GM12878 (cell line): Measurements from ENCODE around the gene SSRP1. TPM values are rescaled to one million over a fixed set of nuclear protein-coding genes. Genes with fewer than 3 reads are reported as not detected.

ENCODE experiments used
- ATAC-seq: fragments of 200-7000 bp; cut with Tn5 transposase; 3 replicates; pipeline ENCODE4 v1.9.1; 2020; ENCODE audit warnings: mild to moderate bottlenecking, moderate library complexity
- BruUV-seq: library from RNA; stranded (reverse); fragments of 400-500 nt; replicated peaks from 2 replicates; lab custom pipeline; 2021; lab: Mats Ljungman, UMichigan
- CTCF ChIA-PET: fragments of 300-600 bp; sonication (Branson Sonifier 250); formaldehyde crosslinking; extraction: SDS; loops from one replicate; lab custom pipeline; 2021; ENCODE audit warnings: inconsistent platforms; lab: Yijun Ruan, JAX
- POLR2A ChIA-PET: fragments of 350-600 bp; formaldehyde crosslinking; extraction: SDS; loops from one replicate; lab custom pipeline; 2021; ENCODE audit warnings: inconsistent platforms; lab: Charles Lee
- RAD21 ChIA-PET: fragments of 300-600 bp; sonication (Branson Sonifier 250); formaldehyde crosslinking; loops from one replicate; lab custom pipeline; 2023; ENCODE audit warnings: antibody characterized with exemption; ENCODE audit not compliant: unreplicated experiment; lab: Charles Lee
- SMC1A ChIA-PET: fragments of 300-600 bp; sonication (Branson Sonifier 250); formaldehyde crosslinking; loops from one replicate; lab custom pipeline; 2023; ENCODE audit not compliant: unreplicated experiment, uncharacterized antibody; lab: Charles Lee
- DNase-seq: peaks from one replicate; pipeline ENCODE4 v3.0.0-alpha.2; 2011; ENCODE audit warnings: low read depth, low spot score
- FAIRE-seq: peaks from 3 replicates; lab custom pipeline; 2011; peaks lifted over from hg19 to GRCh38; lab: Jason Lieb, UNC
- H2AFZ ChIP-seq: 2 replicates; pipeline ENCODE4 v1.6.0; 2011; ENCODE audit warnings: low read depth, low read length, control low read depth; ENCODE audit not compliant: control insufficient read depth
- H3K27ac ChIP-seq: 2 replicates; pipeline ENCODE4 v1.5.1; 2011; ENCODE audit warnings: control low read depth; ENCODE audit not compliant: control insufficient read depth, insufficient read depth
- H3K27me3 ChIP-seq, 2 experiments: replicated peaks in 1 of 2; 2 replicates each; pipeline versions ENCODE4 v1.6.0 to v1.6.1; 2011; ENCODE audit warnings: low read length in 1 of 2; ENCODE audit not compliant: control insufficient read depth in 2 of 2, insufficient read depth in 2 of 2
- H3K36me3 ChIP-seq, 2 experiments: 2 replicates each; pipeline ENCODE4 v1.5.1; 2011; ENCODE audit warnings: low read length in 1 of 2; ENCODE audit not compliant: control insufficient read depth in 2 of 2, insufficient read depth in 2 of 2
- H3K4me1 ChIP-seq: 2 replicates; pipeline ENCODE4 v1.6.1; 2011; ENCODE audit warnings: mild to moderate bottlenecking, low read length, moderate library complexity, mixed read lengths; ENCODE audit not compliant: control insufficient read depth, insufficient read depth
- H3K4me2 ChIP-seq: 2 replicates; pipeline ENCODE4 v1.6.0; 2011; ENCODE audit warnings: control low read depth; ENCODE audit not compliant: control insufficient read depth, insufficient read depth
- H3K4me3 ChIP-seq: fragments of 200-600 bp; sonication (generic); 2 replicates; pipeline ENCODE4 v1.5.1; 2016
- H3K79me2 ChIP-seq: 2 replicates; pipeline ENCODE4 v1.6.0; 2011; ENCODE audit warnings: low read length; ENCODE audit not compliant: control insufficient read depth, insufficient read depth
- H3K9ac ChIP-seq: 2 replicates; pipeline ENCODE4 v1.8.0; 2011; ENCODE audit warnings: low read length, control low read depth, mixed read lengths; ENCODE audit not compliant: control insufficient read depth, insufficient read depth
- H3K9me3 ChIP-seq: replicated peaks from 3 replicates; pipeline ENCODE4 v1.5.1; 2011; ENCODE audit warnings: mild to moderate bottlenecking, low read length; ENCODE audit not compliant: control insufficient read depth, insufficient read depth
- H4K20me1 ChIP-seq: 2 replicates; pipeline ENCODE4 v1.6.0; 2011; ENCODE audit not compliant: control insufficient read depth, insufficient read depth
- BRCA1 ChIP-seq: IDR thresholded peaks from 2 replicates; pipeline ENCODE4 v1.6.1; 2011; ENCODE audit warnings: low read depth, low read length, improper control_type of control experiment
- CBX5 ChIP-seq: sonication (generic); IDR thresholded peaks from 2 replicates; pipeline ENCODE4 v1.6.1; 2016; ENCODE audit warnings: low read depth, moderate library complexity, mild to moderate bottlenecking, inconsistent platforms
- CHD4 ChIP-seq: fragments of 200-600 bp; sonication (generic); IDR thresholded peaks from 2 replicates; pipeline ENCODE4 v1.6.1; 2016; ENCODE audit warnings: mild to moderate bottlenecking
- EGR1 ChIP-seq, 2 experiments: IDR thresholded peaks; 1 replicate in 1 of 2; 2 replicates in 1 of 2; pipeline ENCODE4 v1.6.1; 2011 to 2012; ENCODE audit warnings: low read depth in 2 of 2, low read length in 2 of 2, borderline replicate concordance in 1 of 2, mild to moderate bottlenecking in 1 of 2, moderate library complexity in 1 of 2
- EZH2 ChIP-seq: IDR thresholded peaks from 2 replicates; pipeline ENCODE4 v1.6.1; 2012; ENCODE audit warnings: low read depth, mild to moderate bottlenecking, control low read depth, inconsistent platforms, low read length, borderline replicate concordance; ENCODE audit not compliant: control insufficient read depth
- FOXK2 ChIP-seq: fragments of 450-650 bp; IDR thresholded peaks from 2 replicates; pipeline ENCODE4 v1.6.1; 2017; ENCODE audit warnings: mild to moderate bottlenecking, moderate library complexity
- NBN ChIP-seq: fragments of 450-650 bp; IDR thresholded peaks from 2 replicates; pipeline ENCODE4 v1.6.1; 2016
- NFXL1 ChIP-seq: fragments of 450-650 bp; IDR thresholded peaks from 2 replicates; pipeline ENCODE4 v1.6.1; 2017; ENCODE audit warnings: antibody characterized with exemption, mild to moderate bottlenecking, borderline replicate concordance
- POLR2AphosphoS5 ChIP-seq: IDR thresholded peaks from 2 replicates; pipeline ENCODE4 v1.6.1; 2011; ENCODE audit warnings: mild to moderate bottlenecking, low read length, inconsistent platforms
- SREBF1 ChIP-seq: IDR thresholded peaks from 2 replicates; pipeline ENCODE4 v1.6.1; 2012; ENCODE audit warnings: mild to moderate bottlenecking, low read length
- SREBF2 ChIP-seq: IDR thresholded peaks from 2 replicates; pipeline ENCODE4 v1.6.1; 2012; ENCODE audit warnings: mild to moderate bottlenecking, low read length
- TBL1XR1 ChIP-seq: IDR thresholded peaks from 2 replicates; pipeline ENCODE4 v1.6.1; 2012; ENCODE audit warnings: low read depth, low read length, improper control_type of control experiment
- ZNF207 ChIP-seq: fragments of 450-650 bp; IDR thresholded peaks from 2 replicates; pipeline ENCODE4 v1.6.1; 2014; ENCODE audit warnings: antibody characterized with exemption, mild to moderate bottlenecking, borderline replicate concordance
- ZNF24 ChIP-seq: fragments of 450-650 bp; IDR thresholded peaks from 2 replicates; pipeline ENCODE4 v1.6.1; 2017; ENCODE audit warnings: antibody characterized with exemption, mild to moderate bottlenecking
- WGBS: methylation state at CpG from one replicate; pipeline ENCODE4 v1.1.6; 2016; ENCODE audit warnings: low lambda C conversion rate; ENCODE audit not compliant: insufficient replicate concordance, insufficient coverage; ENCODE audit errors: missing lambda C conversion rate; 5-methylcytosine and 5-hydroxymethylcytosine counted together
- in situ Hi-C: fragments of 300-500 bp; cut with MboI; formaldehyde crosslinking; loops from 9 replicates; pipeline ENCODE4 v1.14.3; 2018; ENCODE audit warnings: mixed read lengths
- intact Hi-C: fragments of 100-400 bp; cut with micrococcal nuclease; formaldehyde crosslinking; loops from one replicate; pipeline ENCODE4 v1.14.2; 2022; ENCODE audit not compliant: unreplicated experiment
- polyA plus RNA-seq, 11 experiments: library from polyadenylated mRNA; depleted of rRNA in 4 of 11; unstranded in 6 of 11; stranded (reverse) in 5 of 11; fragments of >200 nt; fragmentation: Nextera tagmentation in 4 of 11; fragmentation: Illumina TruSeq in 1 of 11; extraction: Ambion mirVana in 4 of 11; extraction: Trizol in 1 of 11; gene quantifications; 1 replicate in 1 of 11; 2 replicates in 10 of 11; pipeline versions ENCODE4 v1.2.1 to v1.2.3, GENCODE V29; 2011 to 2016; ENCODE audit warnings: inconsistent platforms in 2 of 11, missing spikeins in 2 of 11, low read depth in 1 of 11
- total RNA-seq, 4 experiments: library from RNA; depleted of rRNA in 3 of 4; stranded (reverse); fragments of >200 nt in 3 of 4; fragmentation: Illumina TruSeq in 1 of 4; extraction: Trizol in 1 of 4; gene quantifications; 2 replicates each; pipeline versions ENCODE4 v1.2.1 to v1.2.3, GENCODE V29; 2013 to 2021

Gene SSRP1
- total and polyA plus RNA-seq, 10 of the 15 experiments (the other 5 are each of a cell fraction or from before 2014, with no cell fraction given) = 73.6 to 279 (median 138) TPM

- TF ChIP-seq SREBF2 (no peak), NFXL1 (no peak), TBL1XR1 (no peak), BRCA1 (no peak), ZNF207 (no peak), ZNF24 (no peak), SREBF1 (no peak), CBX5 (no peak), CHD4 (no peak), POLR2AphosphoS5 (no peak)
Measured at GRCh38 chr11:57343825-57344224, 8.1 kb upstream of the SSRP1 start (continued).

- no peak for ATAC-seq
Measured at GRCh38 chr11:57342702-57343101, 7.0 kb upstream of the SSRP1 start.

More at GRCh38 chr11:57342702-57343101, 7.0 kb upstream of the SSRP1 start:
- H3K9ac ChIP-seq = no peak overlapping the region
- intact Hi-C loops = loop anchor here (10.0 kb wide), 1 partner anchor 1162 kb away; the partner anchor contains the start of gene OR5B21
- no peak for FAIRE-seq
- no peak for DNase-seq
- CTCF ChIA-PET = interaction anchor here (0.9 to 4.5 kb wide), 5 partner anchors 115 to 298 kb away, joined by 5 to 41 read pairs (median 13); no protein-coding TSS in a partner anchor
- H3K79me2 ChIP-seq = no peaks in the 10 kb centered on the region
- no peaks in the 10 kb centered on the region for H3K36me3 ChIP-seq
- SMC1A ChIA-PET = interaction anchor here (1.0 to 2.9 kb wide), 4 partner anchors 115 to 302 kb away, joined by 3 to 10 read pairs (median 6); no protein-coding TSS in a partner anchor
- H3K4me3 ChIP-seq = no peak overlapping the region
- POLR2A ChIA-PET = no interaction called here
- no peaks in the 10 kb centered on the region for H3K9me3 ChIP-seq
- H3K4me1 ChIP-seq = no peaks in the 10 kb centered on the region; the same call in 1 of the 2 replicates
- H2AFZ ChIP-seq = no peak overlapping the region
- TF ChIP-seq FOXK2 (no peak), NBN (no peak), EGR1 (IDR thresholded peaks at IDR 0.05; ENCODE audit: borderline replicate concordance in 1 of 2, low read depth in 2 of 2, low read length in 2 of 2) (no peak), EZH2 (no peak)
- TF ChIP-seq, all 136 proteins: peak for 0
- Histone ChIP-seq H3K27me3 (no peaks in the 10 kb centered on the region; a peak in 1 of 4 replicates), H3K27ac (no peak overlapping the region), H4K20me1 (no peaks in the 10 kb centered on the region), H3K4me2 (no peak overlapping the region)
- in situ Hi-C loops = loop anchor here (25.0 kb wide), 2 partner anchors 1170 to 1245 kb away; partner anchors contain the start of genes LPXN, OR5B21 and ZFP91
- 64% methylated on average over 11 of the region's 11 CpGs for WGBS
- no TSS peak for BruUV-seq
- RAD21 ChIA-PET = interaction anchor here (1.0 to 1.9 kb wide), 4 partner anchors 21 to 141 kb away, joined by 3 to 5 read pairs (median 3); partner anchors contain the start of gene SLC43A3
